HAP-1 (cell line): ENCODE data around the gene NELL1.

Source experiments
- DNase-seq, 2 experiments: peaks; one replicate each; pipeline ENCODE4 v3.0.0-alpha.2; 2016 to 2020; ENCODE audit warnings: low spot score in 2 of 2
- H3K27me3 ChIP-seq: fragments of 250-450 bp; sonication (Bioruptor Pico); 2 replicates; pipeline ENCODE4 v1.5.1; 2020; ENCODE audit warnings: low read depth, mild to moderate bottlenecking, moderate library complexity
- H3K36me3 ChIP-seq: fragments of 250-450 bp; sonication (Bioruptor Pico); replicated peaks from 2 replicates; pipeline ENCODE4 v1.5.1; 2020; ENCODE audit warnings: mild to moderate bottlenecking
- H3K4me1 ChIP-seq: fragments of 250-450 bp; sonication (Bioruptor Pico); 2 replicates; pipeline ENCODE4 v1.5.1; 2020; ENCODE audit warnings: mild to moderate bottlenecking
- H3K4me3 ChIP-seq: fragments of 250-450 bp; sonication (Bioruptor Pico); 2 replicates; pipeline ENCODE4 v1.5.1; 2020; ENCODE audit warnings: mild to moderate bottlenecking, moderate library complexity
- H3K9me3 ChIP-seq: fragments of 250-450 bp; sonication (Bioruptor Pico); 2 replicates; pipeline ENCODE4 v1.5.1; 2020; ENCODE audit warnings: mild to moderate bottlenecking, moderate library complexity
- in situ Hi-C: fragments of 300-500 bp; cut with MboI; formaldehyde crosslinking; loops from 3 replicates; pipeline ENCODE4 v1.14.3; 2020; ENCODE audit warnings: low sequenced_read_pairs, inconsistent platforms, mixed read lengths

The NELL1 gene

GRCh38 chr11:20640401-20640800 is 29.0 kb upstream of the NELL1 start:
- in situ Hi-C loops = loop anchor here (25.0 kb wide), 1 partner anchor 522 kb away; no protein-coding TSS in a partner anchor
- no peak for DNase-seq

DNA sequence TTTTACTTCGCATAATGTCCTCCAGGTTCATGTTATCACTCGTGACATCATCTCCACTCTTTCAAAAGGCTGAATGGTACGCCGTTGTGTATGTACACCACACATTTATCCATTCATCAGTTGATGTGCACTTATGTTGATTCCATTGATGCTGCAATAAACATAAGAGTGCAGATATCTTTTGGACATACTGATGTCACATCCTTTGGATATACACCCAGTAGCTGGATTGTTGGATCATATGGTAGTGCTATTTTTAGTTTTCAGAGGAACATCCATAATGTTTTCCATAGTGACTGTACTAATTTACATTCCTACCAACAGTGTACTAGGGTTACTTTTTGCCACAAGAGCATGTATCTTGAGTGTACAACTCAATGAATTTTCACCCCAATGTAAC is 25.0 kb upstream of the NELL1 start:
- H3K27me3 ChIP-seq = no peaks in the 10 kb centered on the region
- no peak overlapping the region for H3K4me3 ChIP-seq
- in situ Hi-C loops = loop anchor here (25.0 kb wide), 1 partner anchor 518 kb away; no protein-coding TSS in a partner anchor
- no peak for DNase-seq
- H3K9me3 ChIP-seq = no peaks in the 10 kb centered on the region
- H3K4me1 ChIP-seq = no peaks in the 10 kb centered on the region
- H3K36me3 ChIP-seq = no peaks in the 10 kb centered on the region

More at GRCh38 chr11:20640401-20640800, 29.0 kb upstream of the NELL1 start:
- Histone ChIP-seq H3K9me3 (no peaks in the 10 kb centered on the region), H3K27me3 (no peaks in the 10 kb centered on the region), H3K4me1 (no peaks in the 10 kb centered on the region), H3K4me3 (no peak overlapping the region), H3K36me3 (no peaks in the 10 kb centered on the region)

GRCh38 chr11:20647976-20648565 is 21.3 kb upstream of the NELL1 start:
- Histone ChIP-seq H3K4me3 (no peak overlapping the region), H3K9me3 (no peaks in the 10 kb centered on the region), H3K36me3 (no peaks in the 10 kb centered on the region), H3K27me3 (no peaks in the 10 kb centered on the region), H3K4me1 (no peaks in the 10 kb centered on the region)
- in situ Hi-C loops = loop anchor here (25.0 kb wide), 1 partner anchor 514 kb away; no protein-coding TSS in a partner anchor
- DNase-seq = peak; percentile 65 to 77

GRCh38 chr11:20652150-20652806 is 17.1 kb upstream of the NELL1 start:
- H3K4me3 ChIP-seq = no peak overlapping the region
- no peaks in the 10 kb centered on the region for H3K36me3 ChIP-seq
- H3K4me1 ChIP-seq = no peaks in the 10 kb centered on the region
- H3K9me3 ChIP-seq = no peaks in the 10 kb centered on the region
- H3K27me3 ChIP-seq = no peaks in the 10 kb centered on the region
- peak in 1 of 2 experiments; percentile 16 for DNase-seq
- in situ Hi-C loops = loop anchor here (10.0 to 25.0 kb wide), 2 partner anchors 213 to 860 kb away; no protein-coding TSS in a partner anchor

DNA sequence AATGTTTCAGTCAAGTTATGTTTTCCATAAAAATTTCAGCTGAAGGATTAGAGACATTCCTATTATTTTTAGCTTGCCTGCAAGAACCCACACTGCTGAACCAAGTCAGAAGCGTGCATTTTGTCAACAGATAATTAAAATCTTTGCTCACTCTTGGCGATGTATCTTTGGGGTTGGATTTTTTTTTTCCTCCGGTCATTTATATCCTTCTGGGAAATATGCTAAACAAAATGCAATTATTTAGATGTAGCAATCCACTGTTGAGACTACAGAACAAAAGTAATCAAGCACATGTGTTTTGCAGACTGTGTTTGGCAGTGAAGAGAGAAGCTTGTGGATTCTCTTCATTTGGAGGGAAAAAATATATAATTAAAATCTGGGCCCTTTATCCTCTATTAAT is 15.3 kb upstream of the NELL1 start:
- no peak for DNase-seq
- H3K9me3 ChIP-seq = no peaks in the 10 kb centered on the region
- H3K4me1 ChIP-seq = no peaks in the 10 kb centered on the region
- in situ Hi-C loops = loop anchor here (10.0 to 25.0 kb wide), 2 partner anchors 211 to 858 kb away; no protein-coding TSS in a partner anchor
- H3K36me3 ChIP-seq = no peaks in the 10 kb centered on the region
- no peaks in the 10 kb centered on the region for H3K27me3 ChIP-seq
- H3K4me3 ChIP-seq = no peak overlapping the region

GRCh38 chr11:20656901-20657300 is 12.5 kb upstream of the NELL1 start:
- in situ Hi-C loops = loop anchor here (10.0 to 25.0 kb wide), 2 partner anchors 208 to 855 kb away; no protein-coding TSS in a partner anchor
- Histone ChIP-seq H3K4me1 (no peaks in the 10 kb centered on the region), H3K36me3 (no peaks in the 10 kb centered on the region), H3K4me3 (no peak overlapping the region), H3K27me3 (no peaks in the 10 kb centered on the region), H3K9me3 (no peaks in the 10 kb centered on the region)
- DNase-seq = no peak

DNA sequence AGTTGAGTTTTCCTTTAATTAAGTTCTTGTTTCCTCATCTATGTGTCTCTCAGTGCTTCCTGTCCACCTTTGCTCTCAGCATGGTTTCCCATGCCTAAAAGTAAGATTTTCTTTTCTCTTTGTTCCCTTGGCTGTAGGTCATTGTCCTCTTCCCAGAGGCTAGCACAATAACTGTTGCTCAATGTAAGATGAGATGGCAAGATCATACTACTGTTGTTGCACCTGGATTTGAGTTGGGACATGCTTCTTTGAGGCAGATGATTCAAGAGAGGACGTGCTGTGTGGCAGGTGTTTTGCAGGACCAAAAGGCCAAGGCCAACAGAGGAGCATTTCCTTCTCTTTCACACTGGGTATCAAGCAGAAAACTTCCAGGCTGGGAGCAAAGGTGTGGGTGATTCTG is 11.3 kb upstream of the NELL1 start:
- in situ Hi-C loops = loop anchor here (10.0 to 25.0 kb wide), 2 partner anchors 207 to 854 kb away; no protein-coding TSS in a partner anchor
- Histone ChIP-seq H3K9me3 (no peaks in the 10 kb centered on the region), H3K4me3 (no peak overlapping the region), H3K27me3 (no peaks in the 10 kb centered on the region), H3K36me3 (no peaks in the 10 kb centered on the region), H3K4me1 (no peaks in the 10 kb centered on the region)
- DNase-seq = no peak

DNA sequence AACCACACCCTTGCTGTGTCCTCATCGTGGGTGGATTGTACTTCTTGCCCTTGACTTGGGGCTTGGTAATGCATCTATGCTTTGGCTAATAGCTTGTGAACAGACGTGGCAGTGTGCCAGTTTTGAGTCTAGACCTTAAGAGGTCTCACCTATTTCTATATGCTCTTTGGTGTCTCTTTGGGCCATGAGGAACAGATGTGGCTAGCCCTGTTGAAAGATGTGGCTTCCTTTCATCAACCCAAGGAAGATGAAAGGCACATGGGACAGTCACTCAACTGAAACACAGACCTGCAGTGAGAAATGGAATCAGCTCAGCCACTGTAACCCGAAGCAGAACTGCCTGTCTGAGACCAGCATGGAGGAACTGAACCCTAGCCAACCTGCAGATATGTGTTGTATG is 7.9 kb upstream of the NELL1 start:
- Histone ChIP-seq H3K4me3 (no peak overlapping the region), H3K9me3 (no peaks in the 10 kb centered on the region), H3K36me3 (no peaks in the 10 kb centered on the region), H3K27me3 (no peaks in the 10 kb centered on the region), H3K4me1 (no peaks in the 10 kb centered on the region)
- no peak for DNase-seq
- in situ Hi-C loops = loop anchor here (25.0 kb wide), 1 partner anchor 851 kb away; no protein-coding TSS in a partner anchor

GRCh38 chr11:20661850-20662249 is 7.5 kb upstream of the NELL1 start:
- DNase-seq = no peak
- Histone ChIP-seq H3K4me3 (no peak overlapping the region), H3K27me3 (no peaks in the 10 kb centered on the region), H3K36me3 (no peaks in the 10 kb centered on the region), H3K9me3 (no peaks in the 10 kb centered on the region), H3K4me1 (no peaks in the 10 kb centered on the region)
- in situ Hi-C loops = loop anchor here (25.0 kb wide), 1 partner anchor 850 kb away; no protein-coding TSS in a partner anchor

DNA sequence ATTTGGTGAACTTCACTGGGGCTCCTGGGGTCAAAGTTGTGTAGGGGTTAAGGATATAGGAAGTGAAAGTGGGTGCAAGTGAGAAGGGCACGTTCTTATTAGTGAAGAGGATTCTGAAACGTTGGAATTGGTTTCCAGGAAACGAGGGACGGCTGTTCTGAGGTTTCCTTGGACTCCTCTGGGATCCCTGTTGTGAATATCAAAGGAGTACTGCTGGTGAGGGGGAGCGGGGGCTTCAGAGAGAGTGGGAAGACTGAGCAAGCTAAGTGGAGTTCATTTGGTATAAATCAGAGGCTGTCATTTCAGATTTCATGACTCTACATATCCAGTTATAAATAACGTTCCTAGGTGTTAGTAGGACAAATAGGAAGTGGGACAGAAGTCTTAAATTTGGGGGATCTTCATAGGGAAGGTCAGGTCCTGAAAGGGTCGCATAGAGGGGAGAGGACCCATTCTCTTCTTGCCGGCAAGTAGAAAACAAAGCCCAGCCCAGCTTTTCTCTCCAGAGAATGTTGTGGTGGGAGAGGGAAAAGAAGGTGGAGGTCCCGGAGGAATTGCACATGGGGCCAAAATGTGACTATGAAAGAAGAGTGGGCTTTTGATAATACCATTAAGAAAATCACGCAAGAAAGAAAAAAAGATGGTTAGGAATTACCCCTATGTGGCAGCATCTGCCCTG is 1.1 kb upstream of the NELL1 start:
- in situ Hi-C loops = loop anchor here (25.0 kb wide), 1 partner anchor 844 kb away; no protein-coding TSS in a partner anchor
- DNase-seq = no peak
- H3K4me3 ChIP-seq = peak overlapping the region; percentile 48

DNA sequence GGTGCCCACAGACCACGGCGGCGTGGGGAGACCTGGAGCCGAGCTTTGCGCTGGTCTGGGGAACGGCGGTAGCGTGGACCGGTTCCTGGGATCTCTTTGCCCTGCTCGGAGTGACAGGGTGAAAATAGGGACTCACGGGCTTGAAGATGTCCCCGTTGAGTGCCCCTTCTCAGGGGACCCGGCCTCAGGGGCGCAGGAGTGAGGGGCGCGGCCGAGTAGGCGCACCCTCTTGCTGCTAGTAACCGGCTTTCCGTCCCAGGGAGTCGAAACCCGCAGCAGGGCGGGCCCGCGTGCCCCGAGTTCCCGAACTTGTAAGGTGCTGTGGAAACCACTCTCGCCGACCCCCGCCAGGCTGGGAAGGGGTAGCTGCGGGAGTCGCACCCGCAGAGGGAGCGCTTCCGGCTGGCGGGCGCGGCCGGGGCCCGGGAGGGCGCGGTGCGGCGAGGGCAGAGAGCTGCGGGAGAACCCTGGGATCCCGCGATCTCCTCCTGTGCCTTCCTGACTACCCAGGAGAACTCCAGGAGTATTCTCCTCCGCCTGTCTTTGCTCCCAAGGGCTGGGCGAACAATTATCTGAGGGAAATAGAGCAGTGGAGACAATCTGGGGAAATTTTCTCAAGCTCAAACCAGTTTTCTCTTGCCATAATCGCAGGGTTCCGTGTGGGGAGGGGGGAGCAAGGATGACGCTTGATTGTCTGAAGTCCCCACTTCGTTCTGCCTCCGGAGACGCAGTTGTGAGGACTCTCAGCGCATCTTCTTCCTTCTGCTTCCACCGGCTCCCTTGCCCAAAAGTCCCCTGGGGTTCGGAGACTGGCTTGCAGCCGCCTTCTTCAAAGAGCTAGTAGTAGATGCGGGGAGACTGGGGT is 666 bp downstream of the NELL1 start:
- H3K36me3 ChIP-seq = no peaks in the 10 kb centered on the region
- H3K9me3 ChIP-seq = no peaks in the 10 kb centered on the region
- H3K4me3 ChIP-seq = peak overlapping the region; percentile 48
- DNase-seq = peak in 1 of 2 experiments; percentile 48
- peaks cover 21% of the 10 kb centered on the region for H3K4me1 ChIP-seq
- in situ Hi-C loops = loop anchor here (25.0 kb wide), 1 partner anchor 842 kb away; no protein-coding TSS in a partner anchor
- peaks cover 25% of the 10 kb centered on the region; the same call in 1 of the 2 replicates for H3K27me3 ChIP-seq

More for the DNA sequence above, 1.1 kb upstream of the NELL1 start:
- Histone ChIP-seq H3K36me3 (no peaks in the 10 kb centered on the region), H3K27me3 (peaks cover 25% of the 10 kb centered on the region; the same call in 1 of the 2 replicates), H3K9me3 (no peaks in the 10 kb centered on the region), H3K4me1 (peaks cover 21% of the 10 kb centered on the region)

GRCh38 chr11:20670932-20671403 is 1.6 kb downstream of the NELL1 start:
- H3K4me3 ChIP-seq = peak overlapping the region; percentile 48; the same call in 1 of the 2 replicates
- H3K4me1 ChIP-seq = peaks cover 21% of the 10 kb centered on the region
- DNase-seq = peak in 1 of 2 experiments; percentile 51
- H3K9me3 ChIP-seq = no peaks in the 10 kb centered on the region
- H3K27me3 ChIP-seq = peaks cover 25% of the 10 kb centered on the region; the same call in 1 of the 2 replicates
- in situ Hi-C loops = loop anchor here (25.0 kb wide), 1 partner anchor 841 kb away; no protein-coding TSS in a partner anchor
- H3K36me3 ChIP-seq = no peaks in the 10 kb centered on the region
